B cell (primary cell): ENCODE results near the gene THAP11. TPM values are rescaled to one million over a fixed set of nuclear protein-coding genes. Genes with fewer than 3 reads are reported as not detected.

ENCODE experiments used
- ATAC-seq: fragments of 200-7000 bp; cut with Tn5 transposase; one replicate; pipeline ENCODE4 v1.10.0; 2021; ENCODE audit warnings: low read depth, mild to moderate bottlenecking, moderate number of reproducible peaks, moderate library complexity
- CTCF ChIA-PET: fragments of 350-600 bp; sonication (Branson Sonifier 250); formaldehyde crosslinking; loops from one replicate; lab custom pipeline; 2021; ENCODE audit warnings: antibody characterized with exemption, inconsistent platforms; lab: Charles Lee
- POLR2A ChIA-PET: fragments of 350-600 bp; sonication (Branson Sonifier 250); formaldehyde crosslinking; loops from one replicate; lab custom pipeline; 2021; ENCODE audit warnings: antibody characterized with exemption; lab: Charles Lee
- DNase-seq: peaks from one replicate; pipeline ENCODE4 v3.0.0; 2013
- H2AFZ ChIP-seq: 2 replicates; pipeline ENCODE4 v1.6.1; 2012; ENCODE audit warnings: mild to moderate bottlenecking, low read depth, low read length; ENCODE audit not compliant: insufficient read depth, poor library complexity, severe bottlenecking
- H3K27ac ChIP-seq, 2 donors: 1 replicate in 1 of 2; 2 replicates in 1 of 2; pipeline ENCODE4 v1.5.1; 2012 to 2013; ENCODE audit warnings: low read length in 2 of 2, mild to moderate bottlenecking in 2 of 2, moderate library complexity in 1 of 2
- H3K27me3 ChIP-seq, 4 experiments: fragments of 200-600 bp in 1 of 4; sonication (generic) in 1 of 4; replicated peaks in 1 of 4; 1 replicate in 2 of 4; 2 replicates in 2 of 4; pipeline versions ENCODE4 v1.6.1 to v1.7.0; 2013 to 2016; ENCODE audit warnings: low read length in 3 of 4, mild to moderate bottlenecking in 2 of 4, mixed read lengths in 1 of 4, moderate library complexity in 1 of 4; ENCODE audit not compliant: insufficient read depth in 4 of 4, control insufficient read depth in 3 of 4; ENCODE audit errors: control extremely low read depth in 1 of 4
- H3K36me3 ChIP-seq, 2 experiments: replicated peaks in 1 of 2; 1 replicate in 1 of 2; 2 replicates in 1 of 2; pipeline versions ENCODE4 v1.6.1 to v1.7.1; 2013; ENCODE audit warnings: low read length in 1 of 2; ENCODE audit not compliant: insufficient read depth in 2 of 2, control insufficient read depth in 1 of 2; ENCODE audit errors: control extremely low read depth in 1 of 2, extremely low read depth in 1 of 2
- H3K4me1 ChIP-seq, 2 donors: fragments of 200-600 bp in 1 of 2; sonication (generic) in 1 of 2; 1 replicate in 1 of 2; 2 replicates in 1 of 2; pipeline versions ENCODE4 v1.5.1 to v1.6.1; 2013 to 2017; ENCODE audit warnings: low read length in 2 of 2; ENCODE audit not compliant: control insufficient read depth in 2 of 2, insufficient read depth in 2 of 2
- H3K4me2 ChIP-seq: replicated peaks from 2 replicates; pipeline ENCODE3; 2012; ENCODE audit warnings: mild to moderate bottlenecking, low read depth, low read length; ENCODE audit not compliant: poor library complexity, severe bottlenecking
- H3K4me3 ChIP-seq, 5 experiments: fragments of 200-600 bp in 1 of 5; sonication (generic) in 1 of 5; 1 replicate in 3 of 5; 2 replicates in 2 of 5; pipeline versions ENCODE4 v1.5.1 to v1.7.0; 2011 to 2016; ENCODE audit warnings: low read length in 4 of 5, mild to moderate bottlenecking in 4 of 5, low read depth in 2 of 5, control low read depth in 1 of 5, moderate library complexity in 1 of 5; ENCODE audit not compliant: insufficient read depth in 1 of 5; ENCODE audit errors: control extremely low read depth in 1 of 5, extremely low read depth in 1 of 5
- H3K79me2 ChIP-seq: fragments of 200-600 bp; sonication (generic); one replicate; pipeline ENCODE4 v1.6.0; 2016; ENCODE audit warnings: low read length; ENCODE audit not compliant: control insufficient read depth, insufficient read depth
- H3K9ac ChIP-seq: fragments of 200-600 bp; sonication (generic); 2 replicates; pipeline ENCODE4 v1.6.1; 2017; ENCODE audit warnings: mild to moderate bottlenecking, low read length, moderate library complexity
- H3K9me3 ChIP-seq, 3 donors: one replicate each; pipeline versions ENCODE4 v1.6.1 to v1.7.1; 2013; ENCODE audit warnings: low read length in 2 of 3; ENCODE audit not compliant: control insufficient read depth in 2 of 3, insufficient read depth in 1 of 3; ENCODE audit errors: control extremely low read depth in 1 of 3
- H4K20me1 ChIP-seq: 2 replicates; pipeline ENCODE4 v1.6.0; 2012; ENCODE audit warnings: mild to moderate bottlenecking, low read length; ENCODE audit not compliant: insufficient read depth, control insufficient read depth, poor library complexity, severe bottlenecking
- H3K27ac Mint-ChIP-seq: one replicate; pipeline ENCODE4 v1.8.0; 2021; ENCODE audit warnings: mixed read lengths
- H3K27me3 Mint-ChIP-seq: one replicate; pipeline ENCODE4 v1.8.0; 2021; ENCODE audit warnings: mixed read lengths
- H3K4me1 Mint-ChIP-seq: one replicate; pipeline ENCODE4 v1.8.0; 2021; ENCODE audit warnings: mixed read lengths
- H3K4me3 Mint-ChIP-seq: one replicate; pipeline ENCODE4 v1.8.0; 2021; ENCODE audit warnings: mixed read lengths
- H3K9me3 Mint-ChIP-seq: one replicate; pipeline ENCODE4 v1.8.0; 2022; ENCODE audit warnings: mixed read lengths; ENCODE audit not compliant: insufficient read depth
- EZH2 ChIP-seq: IDR thresholded peaks from 2 replicates; pipeline ENCODE4 v1.6.1; 2012; ENCODE audit warnings: borderline replicate concordance, low read depth, mild to moderate bottlenecking, moderate library complexity, low read length; ENCODE audit not compliant: insufficient read depth, poor library complexity, severe bottlenecking
- WGBS: methylation state at CpG from one replicate; pipeline ENCODE4 v1.1.5; 2013; ENCODE audit warnings: missing lambda C conversion rate; ENCODE audit not compliant: insufficient coverage; 5-methylcytosine and 5-hydroxymethylcytosine counted together
- intact Hi-C: fragments of 100-400 bp; cut with micrococcal nuclease; formaldehyde crosslinking; loops from one replicate; pipeline ENCODE4 v1.10.0; 2022
- polyA plus RNA-seq: library from polyadenylated mRNA; depleted of rRNA; stranded (reverse); fragments of >200 nt; gene quantifications from 2 replicates; pipeline ENCODE4 v1.2.3, GENCODE V29; 2012
- total RNA-seq, 2 donors: library from RNA; stranded (reverse); fragments of 120-200 nt in 1 of 2; gene quantifications; 1 replicate in 1 of 2; 2 replicates in 1 of 2; pipeline versions ENCODE4 v1.2.3 to v1.2.4, GENCODE V29; 2013 to 2022
- TF ChIP-seq, protein P1 (sequence below): fragments of 200-600 bp; IDR thresholded peaks from one replicate; pipeline ENCODE4 v1.8.0; 2022; ENCODE audit warnings: antibody characterized with exemption, mild to moderate bottlenecking

THAP11 gene
- total and polyA plus RNA-seq, 2 donors (not counting 1 experiment from before 2014, with no cell fraction given) = 24.4 to 42.7 TPM

DNA sequence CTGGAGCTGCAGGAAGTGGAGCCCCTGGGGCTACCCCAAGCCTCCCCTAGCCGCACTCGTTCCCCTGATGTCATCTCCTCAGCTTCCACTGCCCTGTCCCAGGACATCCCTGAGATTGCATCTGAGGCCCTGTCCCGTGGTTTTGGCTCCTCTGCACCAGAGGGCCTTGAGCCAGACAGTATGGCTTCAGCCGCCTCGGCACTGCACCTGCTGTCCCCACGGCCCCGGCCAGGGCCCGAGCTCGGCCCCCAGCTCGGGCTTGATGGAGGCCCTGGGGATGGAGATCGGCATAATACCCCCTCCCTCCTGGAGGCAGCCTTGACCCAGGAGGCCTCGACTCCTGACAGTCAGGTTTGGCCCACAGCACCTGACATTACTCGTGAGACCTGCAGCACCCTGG, 38.5 kb downstream of the THAP11 start:
- Histone ChIP-seq H3K79me2 (peaks cover 16% of the 10 kb centered on the region), H3K27ac (no peak overlapping the region), H3K4me2 (no peak overlapping the region), H3K27me3 (no peaks in the 10 kb centered on the region), H4K20me1 (peaks cover 11% of the 10 kb centered on the region), H3K36me3 (peaks cover 0 to 89% of the 10 kb centered on the region in 2 experiments), H2AFZ (no peak overlapping the region), H3K4me3 (no peak overlapping the region), H3K9ac (no peak overlapping the region), H3K9me3 (no peaks in the 10 kb centered on the region), H3K4me1 (no peaks in the 10 kb centered on the region)
- TF ChIP-seq, protein P1, sequence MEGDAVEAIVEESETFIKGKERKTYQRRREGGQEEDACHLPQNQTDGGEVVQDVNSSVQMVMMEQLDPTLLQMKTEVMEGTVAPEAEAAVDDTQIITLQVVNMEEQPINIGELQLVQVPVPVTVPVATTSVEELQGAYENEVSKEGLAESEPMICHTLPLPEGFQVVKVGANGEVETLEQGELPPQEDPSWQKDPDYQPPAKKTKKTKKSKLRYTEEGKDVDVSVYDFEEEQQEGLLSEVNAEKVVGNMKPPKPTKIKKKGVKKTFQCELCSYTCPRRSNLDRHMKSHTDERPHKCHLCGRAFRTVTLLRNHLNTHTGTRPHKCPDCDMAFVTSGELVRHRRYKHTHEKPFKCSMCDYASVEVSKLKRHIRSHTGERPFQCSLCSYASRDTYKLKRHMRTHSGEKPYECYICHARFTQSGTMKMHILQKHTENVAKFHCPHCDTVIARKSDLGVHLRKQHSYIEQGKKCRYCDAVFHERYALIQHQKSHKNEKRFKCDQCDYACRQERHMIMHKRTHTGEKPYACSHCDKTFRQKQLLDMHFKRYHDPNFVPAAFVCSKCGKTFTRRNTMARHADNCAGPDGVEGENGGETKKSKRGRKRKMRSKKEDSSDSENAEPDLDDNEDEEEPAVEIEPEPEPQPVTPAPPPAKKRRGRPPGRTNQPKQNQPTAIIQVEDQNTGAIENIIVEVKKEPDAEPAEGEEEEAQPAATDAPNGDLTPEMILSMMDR = no peak
- no peak for TF ChIP-seq EZH2
- WGBS = 90% methylated on average over 11 of the region's 13 CpGs
- H3K4me3 Mint-ChIP-seq = no peak overlapping the region
- intact Hi-C loops = no loop called here
- H3K4me1 Mint-ChIP-seq = peaks cover 3% of the 10 kb centered on the region
- ATAC-seq (no peak), DNase-seq (no peak)
- H3K27ac Mint-ChIP-seq = no peak overlapping the region
- POLR2A ChIA-PET = no interaction called here
- no peaks in the 10 kb centered on the region for H3K9me3 Mint-ChIP-seq
- CTCF ChIA-PET = interaction anchor here (1.1 to 9.3 kb wide), 4 partner anchors 9 to 185 kb away, joined by 3 to 151 read pairs (median 4); no protein-coding TSS in a partner anchor
- H3K27me3 Mint-ChIP-seq = no peaks in the 10 kb centered on the region

DNA sequence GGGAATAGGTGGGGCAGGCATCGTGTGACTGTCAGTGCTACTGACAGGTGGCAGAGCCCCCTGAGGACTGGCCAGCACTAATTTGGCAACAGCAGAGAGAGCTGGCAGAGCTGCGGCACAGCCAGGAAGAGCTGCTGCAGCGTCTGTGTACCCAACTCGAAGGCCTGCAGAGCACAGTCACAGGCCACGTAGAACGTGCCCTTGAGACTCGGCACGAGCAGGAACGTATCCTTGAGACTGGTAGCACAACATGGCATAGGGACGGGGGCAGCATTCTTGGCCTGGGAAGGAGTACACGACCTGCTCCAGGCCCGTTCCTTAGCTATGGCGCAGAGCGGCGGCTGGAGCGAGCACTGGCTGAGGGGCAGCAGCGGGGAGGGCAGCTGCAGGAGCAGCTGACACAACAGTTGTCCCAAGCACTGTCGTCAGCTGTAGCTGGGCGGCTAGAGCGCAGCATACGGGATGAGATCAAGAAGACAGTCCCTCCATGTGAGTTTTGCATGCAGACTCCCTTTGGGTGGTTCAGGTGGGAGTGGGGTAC, 39.6 kb downstream of the THAP11 start:
- Histone ChIP-seq H3K4me3 (no peak overlapping the region), H4K20me1 (peaks cover under 1% of the 10 kb centered on the region), H3K27me3 (no peaks in the 10 kb centered on the region), H3K4me1 (no peaks in the 10 kb centered on the region), H2AFZ (no peak overlapping the region), H3K9ac (no peak overlapping the region), H3K79me2 (peaks cover 6% of the 10 kb centered on the region), H3K9me3 (no peaks in the 10 kb centered on the region), H3K36me3 (peaks cover 0 to 88% of the 10 kb centered on the region in 2 experiments), H3K27ac (no peak overlapping the region), H3K4me2 (no peak overlapping the region)
- intact Hi-C loops = no loop called here
- H3K27me3 Mint-ChIP-seq = no peaks in the 10 kb centered on the region
- H3K4me1 Mint-ChIP-seq = no peaks in the 10 kb centered on the region
- no peaks in the 10 kb centered on the region for H3K9me3 Mint-ChIP-seq
- ChIA-PET POLR2A (interaction anchor here (0.5 kb wide), 1 partner anchor 15 kb away, joined by 3 read pairs; no protein-coding TSS in a partner anchor), CTCF (interaction anchor here (0.5 to 9.3 kb wide), 16 partner anchors 12 to 346 kb away, joined by 3 to 151 read pairs (median 4); no protein-coding TSS in a partner anchor)
- DNase-seq (no peak), ATAC-seq (no peak)
- H3K27ac Mint-ChIP-seq = no peak overlapping the region
- WGBS = 96% methylated on average over 19 of the region's 21 CpGs
- H3K4me3 Mint-ChIP-seq = no peak overlapping the region
- no peak for TF ChIP-seq EZH2
- TF ChIP-seq, protein P1 = no peak
